A549 (cell line): ENCODE measurements around the gene B3GAT3. TPM values are rescaled to one million over a fixed set of nuclear protein-coding genes. Genes with fewer than 3 reads are reported as not detected.

Source experiments
- ATAC-seq, 2 experiments: fragments of 200-7000 bp in 1 of 2; fragments of >200 bp in 1 of 2; cut with Nextera tagmentation in 1 of 2; cut with Tn5 transposase in 1 of 2; 3 replicates each; pipeline versions ENCODE4 v1.8.0 to v1.9.1; 2018 to 2020; ENCODE audit warnings: mild to moderate bottlenecking in 1 of 2, moderate library complexity in 1 of 2
- CTCF ChIA-PET: fragments of 300-600 bp; sonication (Branson Sonifier 250); formaldehyde crosslinking; extraction: SDS; loops from one replicate; lab custom pipeline; 2021; ENCODE audit warnings: antibody characterized with exemption, inconsistent platforms; lab: Yijun Ruan, JAX
- POLR2A ChIA-PET: fragments of 350-600 bp; formaldehyde crosslinking; extraction: SDS; loops from one replicate; lab custom pipeline; 2021; ENCODE audit warnings: antibody characterized with exemption, inconsistent platforms; lab: Yijun Ruan, JAX
- DNase-seq, 2 experiments: peaks; one replicate each; pipeline versions ENCODE4 v3.0.0 to v3.0.0-alpha.2; 2011 to 2016; ENCODE audit warnings: low read depth in 1 of 2, low spot score in 1 of 2
- FAIRE-seq: peaks from 2 replicates; lab custom pipeline; 2011; peaks lifted over from hg19 to GRCh38; lab: Jason Lieb, UNC
- H3K27ac ChIP-seq, 2 experiments: fragments of >200 bp; sonication (Bioruptor Twin); formaldehyde crosslinking; 3 replicates each; pipeline ENCODE4 v1.5.1; 2016 to 2017
- H3K4me1 ChIP-seq: fragments of >200 bp; sonication (Bioruptor Twin); formaldehyde crosslinking; 3 replicates; pipeline ENCODE4 v1.6.1; 2016
- H3K4me2 ChIP-seq: fragments of >200 bp; sonication (Bioruptor Twin); formaldehyde crosslinking; 3 replicates; pipeline ENCODE4 v1.6.1; 2016
- H3K4me3 ChIP-seq: fragments of >200 bp; sonication (Bioruptor Twin); formaldehyde crosslinking; 3 replicates; pipeline ENCODE4 v1.5.1; 2016
- H3K9me3 ChIP-seq: fragments of >200 bp; sonication (Bioruptor Twin); formaldehyde crosslinking; 3 replicates; pipeline ENCODE4 v1.6.1; 2016
- ATOH8 ChIP-seq: fragments of 250-450 bp; sonication (Bioruptor Pico); IDR thresholded peaks from 2 replicates; pipeline ENCODE4 v1.5.0; 2020; ENCODE audit warnings: low read depth, mild to moderate bottlenecking, moderate library complexity
- BHLHE40 ChIP-seq: IDR thresholded peaks from 2 replicates; pipeline ENCODE4 v1.6.1; 2012; ENCODE audit warnings: low read depth, low read length, inconsistent platforms
- CEBPB ChIP-seq, 2 experiments: fragments of >200 bp in 1 of 2; sonication (Bioruptor Twin) in 1 of 2; formaldehyde crosslinking in 1 of 2; IDR thresholded peaks; 2 replicates each; pipeline ENCODE4 v1.6.1; 2012 to 2016
- E2F6 ChIP-seq: IDR thresholded peaks from 2 replicates; pipeline ENCODE4 v1.6.1; 2012; ENCODE audit warnings: low read depth, borderline replicate concordance
- EHF ChIP-seq: fragments of 250-450 bp; sonication (Bioruptor Pico); IDR thresholded peaks from 2 replicates; pipeline ENCODE4 v1.5.0; 2020; ENCODE audit warnings: mild to moderate bottlenecking
- ELK1 ChIP-seq: fragments of 150-350 bp; IDR thresholded peaks from 2 replicates; pipeline ENCODE4 v1.6.1; 2014; ENCODE audit warnings: low read depth, mild to moderate bottlenecking, low read length
- EP300 ChIP-seq, 2 experiments: fragments of >200 bp; sonication (Bioruptor Twin); formaldehyde crosslinking; IDR thresholded peaks; 2 replicates in 1 of 2; 3 replicates in 1 of 2; pipeline ENCODE4 v1.6.1; 2016 to 2017
- HDAC2 ChIP-seq: fragments of 200-600 bp; sonication (generic); IDR thresholded peaks from 2 replicates; pipeline ENCODE4 v1.6.1; 2016
- HEYL ChIP-seq: fragments of 250-450 bp; sonication (Bioruptor Pico); IDR thresholded peaks from 2 replicates; pipeline ENCODE4 v1.8.0; 2021; ENCODE audit warnings: mild to moderate bottlenecking, moderate library complexity
- HOXB13 ChIP-seq: fragments of 250-450 bp; sonication (Bioruptor Pico); IDR thresholded peaks from 2 replicates; pipeline ENCODE4 v1.5.0; 2020; ENCODE audit warnings: low read depth, mild to moderate bottlenecking, moderate library complexity
- JUN ChIP-seq, 2 experiments: fragments of >200 bp; sonication (Bioruptor Twin); formaldehyde crosslinking; IDR thresholded peaks; 2 replicates in 1 of 2; 3 replicates in 1 of 2; pipeline ENCODE4 v1.6.1; 2016 to 2017
- KDM1A ChIP-seq: fragments of 200-600 bp; sonication (generic); IDR thresholded peaks from 2 replicates; pipeline ENCODE4 v1.6.1; 2016; ENCODE audit warnings: low read depth, mild to moderate bottlenecking
- MAFK ChIP-seq: fragments of 450-650 bp; IDR thresholded peaks from 2 replicates; pipeline ENCODE4 v1.6.1; 2014; ENCODE audit not compliant: partially characterized antibody
- MAX ChIP-seq: IDR thresholded peaks from 2 replicates; pipeline ENCODE4 v1.6.1; 2012
- NFE2L2 ChIP-seq: fragments of 150-350 bp; conservative IDR thresholded peaks from 2 replicates; pipeline ENCODE4 v1.6.1; 2014; ENCODE audit warnings: low read length
- NPAS2 ChIP-seq: fragments of 250-450 bp; sonication (Bioruptor Pico); IDR thresholded peaks from 2 replicates; pipeline ENCODE4 v1.8.0; 2022; ENCODE audit warnings: mild to moderate bottlenecking, moderate library complexity, borderline replicate concordance
- NR3C1 ChIP-seq: fragments of >200 bp; sonication (Bioruptor Twin); formaldehyde crosslinking; IDR thresholded peaks from 3 replicates; pipeline ENCODE4 v1.6.1; 2017
- PBX3 ChIP-seq: IDR thresholded peaks from 2 replicates; pipeline ENCODE4 v1.6.1; 2012
- POLR2A ChIP-seq: IDR thresholded peaks from 2 replicates; pipeline ENCODE4 v1.6.1; 2012; ENCODE audit warnings: mild to moderate bottlenecking, low read length
- RAD21 ChIP-seq, 2 experiments: fragments of >200 bp in 1 of 2; sonication (Bioruptor Twin) in 1 of 2; formaldehyde crosslinking in 1 of 2; IDR thresholded peaks in 1 of 2; conservative IDR thresholded peaks in 1 of 2; 2 replicates in 1 of 2; 3 replicates in 1 of 2; pipeline ENCODE4 v1.6.1; 2012 to 2018; ENCODE audit warnings: inconsistent platforms in 1 of 2
- RARB ChIP-seq: fragments of 250-450 bp; sonication (Bioruptor Pico); IDR thresholded peaks from 2 replicates; pipeline ENCODE4 v1.8.0; 2021; ENCODE audit warnings: mild to moderate bottlenecking, moderate library complexity
- RCOR1 ChIP-seq: fragments of 150-350 bp; IDR thresholded peaks from 2 replicates; pipeline ENCODE4 v1.6.1; 2014; ENCODE audit warnings: antibody characterized with exemption, low read length, low read depth
- RFX5 ChIP-seq: fragments of 450-650 bp; IDR thresholded peaks from 2 replicates; pipeline ENCODE4 v1.7.1; 2014; ENCODE audit warnings: antibody characterized with exemption, mild to moderate bottlenecking, moderate library complexity
- RNF2 ChIP-seq: fragments of 200-600 bp; sonication (generic); IDR thresholded peaks from 2 replicates; pipeline ENCODE4 v1.6.1; 2016; ENCODE audit warnings: low read depth, mild to moderate bottlenecking, antibody characterized with exemption, moderate library complexity, borderline replicate concordance
- SMC3 ChIP-seq: fragments of >200 bp; sonication (Bioruptor Twin); formaldehyde crosslinking; IDR thresholded peaks from 3 replicates; pipeline ENCODE4 v1.6.1; 2018; ENCODE audit warnings: inconsistent platforms
- USF2 ChIP-seq: fragments of 450-650 bp; IDR thresholded peaks from 2 replicates; pipeline ENCODE4 v1.6.1; 2014; ENCODE audit warnings: antibody characterized with exemption
- ZNF302 ChIP-seq: fragments of 250-450 bp; sonication (Bioruptor Pico); IDR thresholded peaks from 2 replicates; pipeline ENCODE4 v1.9.0; 2021; ENCODE audit warnings: inconsistent platforms, mild to moderate bottlenecking, moderate library complexity
- WGBS: methylation state at CpG from one replicate; pipeline ENCODE4 v1.1.6; 2017; ENCODE audit errors: missing lambda C conversion rate; 5-methylcytosine and 5-hydroxymethylcytosine counted together
- polyA plus RNA-seq, 4 experiments: library from polyadenylated mRNA; depleted of rRNA in 3 of 4; stranded (reverse); fragments of >200 nt; fragmentation: RNase III in 1 of 4; extraction: RNeasy Plus Mini Kit Qiagen cat#74134 plus additional on column Dnase treatment in 1 of 4; gene quantifications; 2 replicates in 3 of 4; 3 replicates in 1 of 4; pipeline ENCODE4 v1.2.3, GENCODE V29; 2011 to 2017

B3GAT3 gene
- polyA plus RNA-seq, 2 of the 4 experiments (the other 2 are of a cell fraction) = 19.0 to 41.0 TPM

GRCh38 chr11:62614275-62614674, 7.5 kb downstream of the B3GAT3 start:
- DNase-seq (no peak), ATAC-seq (no peak), FAIRE-seq (no peak)
- ChIA-PET CTCF (interaction anchor here (1.1 to 4.1 kb wide), 3 partner anchors 8 to 219 kb away, joined by 4 to 48 read pairs (median 5); partner anchors contain the start of genes B3GAT3, C11orf98 and CSKMT), POLR2A (interaction anchor here (0.6 kb wide), 1 partner anchor 257 kb away, joined by 4 read pairs; no protein-coding TSS in a partner anchor)
- H3K9me3 ChIP-seq = no peaks in the 10 kb centered on the region
- H3K4me3 ChIP-seq = no peak overlapping the region
- 80% methylated on average over 8 of the region's 8 CpGs for WGBS
- no peak overlapping the region for H3K4me2 ChIP-seq
- peak overlapping the region in 1 of 2 experiments; percentile 98; a peak in 3 of 6 replicates for H3K27ac ChIP-seq
- no peak for TF ChIP-seq RARB (CRISPR knock-in tag)
- TF ChIP-seq ELK1 = no peak
- TF ChIP-seq HOXB13 (CRISPR knock-in tag) = no peak
- TF ChIP-seq EHF (CRISPR knock-in tag) = no peak
- TF ChIP-seq E2F6 = no peak
- no peak for TF ChIP-seq HDAC2
- peaks cover 29% of the 10 kb centered on the region for H3K4me1 ChIP-seq

GRCh38 chr11:62613291-62613778, 8.5 kb downstream of the B3GAT3 start:
- no peak for DNase-seq
- ChIA-PET CTCF (interaction anchor here (1.1 to 4.1 kb wide), 8 partner anchors 9 to 193 kb away, joined by 3 to 48 read pairs (median 14); partner anchors contain the start of genes B3GAT3, C11orf98, CSKMT and MTA2), POLR2A (interaction anchor here (1.4 to 3.7 kb wide), 3 partner anchors 8 to 52 kb away, joined by 5 to 27 read pairs (median 12); partner anchors contain the start of genes B3GAT3, C11orf98, CSKMT and TUT1)
- Histone ChIP-seq H3K4me3 (no peak overlapping the region; the same call in 2 of the 3 replicates), H3K9me3 (no peaks in the 10 kb centered on the region), H3K4me1 (peaks cover 29% of the 10 kb centered on the region), H3K4me2 (peak overlapping the region; percentile 81), H3K27ac (peak overlapping the region; percentile 80 to 98)
- peak; percentile 5 to 37; a peak in 4 of 6 replicates for ATAC-seq
- FAIRE-seq = no peak
- TF ChIP-seq ATOH8 (CRISPR knock-in tag) = no peak
- no peak for TF ChIP-seq NPAS2 (CRISPR knock-in tag)
- TF ChIP-seq KDM1A = no peak
- no peak for TF ChIP-seq ZNF302 (CRISPR knock-in tag)
- 80% methylated on average over 6 of the region's 15 CpGs for WGBS

- POLR2A ChIA-PET = interaction anchor here (1.2 to 3.7 kb wide), 5 partner anchors 9 to 55 kb away, joined by 5 to 27 read pairs (median 5); partner anchors contain the start of genes B3GAT3, C11orf98, CSKMT and MTA2
- H3K9me3 ChIP-seq = no peaks in the 10 kb centered on the region
- H3K4me2 ChIP-seq = peak within 1 kb of the TSS; percentile 81
- 18% methylated on average over 11 of the region's 91 CpGs for WGBS
- H3K4me1 ChIP-seq = peaks cover 29% of the 10 kb centered on the region
- peak within 1 kb of the TSS; percentile 80 to 98 for H3K27ac ChIP-seq
- peak; percentile 88 for DNase-seq
- CTCF ChIA-PET = interaction anchor here (0.7 to 4.1 kb wide), 36 partner anchors 10 to 218 kb away, joined by 3 to 48 read pairs (median 4); partner anchors contain the start of genes B3GAT3, C11orf98, CSKMT and GANAB
- no peak for FAIRE-seq
- peak; percentile 65 to 82 for ATAC-seq
- peak within 1 kb of the TSS; percentile 61 for H3K4me3 ChIP-seq
- TF ChIP-seq HEYL (CRISPR knock-in tag) = no peak
- TF ChIP-seq CEBPB (IDR thresholded peaks at IDR 0.05) = no peak
- peak; percentile 79 for TF ChIP-seq MAFK
- TF ChIP-seq BHLHE40 = no peak
- TF ChIP-seq NR3C1 = no peak
- TF ChIP-seq RCOR1 = no peak
- no peak for TF ChIP-seq PBX3
- TF ChIP-seq MAX = no peak
- TF ChIP-seq HDAC2 = no peak
- TF ChIP-seq SMC3 = peak; percentile 76
- no peak for TF ChIP-seq EP300 (IDR thresholded peaks at IDR 0.05)
- no peak for TF ChIP-seq RFX5
- TF ChIP-seq USF2 = no peak
- no peak for TF ChIP-seq NFE2L2
- TF ChIP-seq POLR2A = no peak
- TF ChIP-seq JUN (IDR thresholded peaks at IDR 0.05) = peak; percentile 56 to 70; a peak in 3 of 5 replicates
- peak in 1 of 2 experiments; percentile 59; a peak in 3 of 5 replicates for TF ChIP-seq RAD21 (conservative IDR thresholded peaks at IDR 0.05 in 1 of 2, IDR thresholded peaks at IDR 0.05 in 1 of 2)
- TF ChIP-seq RNF2 = no peak
Measured at GRCh38 chr11:62612366-62613290, 9.2 kb downstream of the B3GAT3 start, which contains the start of the genes EML3 and ROM1. Gene EML3 (minus strand): TSS chr11:62612775. CDS start chr11:62612457, 318 bp downstream. Gene ROM1 (plus strand): TSS chr11:62613257. CDS start chr11:62613282, 25 bp downstream.
